Endothelial cell of umbilical vein (primary cell): ENCODE data around the gene EDC4. TPM values are rescaled to one million over a fixed set of nuclear protein-coding genes. Genes with fewer than 3 reads are reported as not detected.

Experiments
- BruUV-seq: library from RNA; stranded (reverse); fragments of 400-500 nt; replicated peaks from 2 replicates; lab custom pipeline; 2021; lab: Mats Ljungman, UMichigan
- CTCF ChIA-PET: fragments of 300-600, 350-600 bp; sonication (Branson Sonifier 250); formaldehyde crosslinking; loops from one replicate; lab custom pipeline; 2021; ENCODE audit warnings: antibody characterized with exemption, inconsistent platforms; lab: Charles Lee
- POLR2A ChIA-PET: fragments of 300-600, 350-600 bp; sonication (Branson Sonifier 250); formaldehyde crosslinking; loops from one replicate; lab custom pipeline; 2021; ENCODE audit warnings: antibody characterized with exemption, inconsistent platforms; lab: Charles Lee
- DNase-seq: peaks from one replicate; pipeline ENCODE4 v3.0.0-alpha.2; 2011; ENCODE audit warnings: low read depth, low spot score
- FAIRE-seq: peaks from 2 replicates; lab custom pipeline; 2011; peaks lifted over from hg19 to GRCh38; lab: Jason Lieb, UNC
- H2AFZ ChIP-seq: 2 replicates; pipeline ENCODE4 v1.6.0; 2012; ENCODE audit warnings: low read depth, low read length, control low read depth, inconsistent platforms
- H3K27ac ChIP-seq: 2 replicates; pipeline ENCODE4 v1.5.1; 2011; ENCODE audit warnings: low read depth, mild to moderate bottlenecking, control low read depth, low read length, moderate library complexity; ENCODE audit not compliant: insufficient read depth
- H3K27me3 ChIP-seq, 2 experiments: 2 replicates each; pipeline versions ENCODE4 v1.6.0 to v1.6.1; 2011; ENCODE audit warnings: low read length in 2 of 2, mixed read lengths in 1 of 2; ENCODE audit not compliant: control insufficient read depth in 2 of 2, insufficient read depth in 2 of 2
- H3K36me3 ChIP-seq, 2 experiments: 2 replicates in 1 of 2; 3 replicates in 1 of 2; pipeline ENCODE4 v1.5.1; 2011; ENCODE audit warnings: low read length in 2 of 2, mild to moderate bottlenecking in 1 of 2, moderate library complexity in 1 of 2; ENCODE audit not compliant: control insufficient read depth in 2 of 2, insufficient read depth in 2 of 2; ENCODE audit errors: extremely low read depth in 1 of 2
- H3K4me1 ChIP-seq: 3 replicates; pipeline ENCODE4 v1.5.1; 2011; ENCODE audit warnings: mild to moderate bottlenecking, low read length; ENCODE audit not compliant: control insufficient read depth, insufficient read depth; ENCODE audit errors: extremely low read depth
- H3K4me2 ChIP-seq: 2 replicates; pipeline ENCODE4 v1.6.1; 2011; ENCODE audit warnings: low read length, control low read depth, mixed read lengths; ENCODE audit not compliant: insufficient read depth
- H3K4me3 ChIP-seq, 3 experiments: fragments of 200-600 bp in 1 of 3; sonication (generic), shearing (Covaris generic) in 1 of 3; replicated peaks in 1 of 3; 2 replicates each; pipeline ENCODE4 v1.5.1; 2011 to 2016; ENCODE audit warnings: control low read depth in 3 of 3, low read length in 3 of 3, mild to moderate bottlenecking in 2 of 3, inconsistent platforms in 1 of 3, low read depth in 1 of 3, moderate library complexity in 1 of 3; ENCODE audit not compliant: insufficient read depth in 1 of 3
- H3K79me2 ChIP-seq: 2 replicates; pipeline ENCODE4 v1.6.0; 2012; ENCODE audit warnings: low read length, inconsistent platforms; ENCODE audit not compliant: control insufficient read depth, insufficient read depth
- H3K9ac ChIP-seq: replicated peaks from 2 replicates; pipeline ENCODE3; 2011; ENCODE audit warnings: low read length, control low read depth; ENCODE audit not compliant: insufficient read depth; ENCODE audit errors: extremely low read depth
- H3K9me1 ChIP-seq: replicated peaks from 3 replicates; pipeline ENCODE4 v1.6.0; 2011; ENCODE audit warnings: mild to moderate bottlenecking, low read length; ENCODE audit not compliant: control insufficient read depth, insufficient read depth; ENCODE audit errors: extremely low read depth
- H3K9me3 ChIP-seq: replicated peaks from 2 replicates; pipeline ENCODE4 v1.5.1; 2012; ENCODE audit warnings: low read length, inconsistent platforms; ENCODE audit not compliant: control insufficient read depth, insufficient read depth
- H4K20me1 ChIP-seq: replicated peaks from 2 replicates; pipeline ENCODE3; 2011; ENCODE audit warnings: mild to moderate bottlenecking, low read length; ENCODE audit not compliant: control insufficient read depth, insufficient read depth; ENCODE audit errors: extremely low read depth
- CTCF ChIP-seq, 2 donors: IDR thresholded peaks; 1 replicate in 1 of 2; 2 replicates in 1 of 2; pipeline ENCODE4 v1.5.1; 2011; ENCODE audit warnings: low read length in 2 of 2, mild to moderate bottlenecking in 2 of 2, moderate library complexity in 2 of 2, control low read depth in 1 of 2, inconsistent platforms in 1 of 2, low read depth in 1 of 2; ENCODE audit not compliant: insufficient read depth in 1 of 2; ENCODE audit errors: extremely low read depth in 1 of 2
- EZH2 ChIP-seq: IDR thresholded peaks from 2 replicates; pipeline ENCODE4 v1.6.1; 2012; ENCODE audit warnings: borderline replicate concordance, low read depth, mild to moderate bottlenecking, moderate library complexity, low read length, inconsistent platforms; ENCODE audit not compliant: severe bottlenecking
- FOS ChIP-seq: IDR thresholded peaks from 2 replicates; pipeline ENCODE4 v1.6.1; 2011; ENCODE audit warnings: mild to moderate bottlenecking, low read length, moderate library complexity, borderline replicate concordance; ENCODE audit not compliant: insufficient read depth
- GATA2 ChIP-seq: IDR thresholded peaks from 2 replicates; pipeline ENCODE4 v1.7.0; 2011; ENCODE audit warnings: low read depth, mild to moderate bottlenecking, moderate library complexity, mixed read lengths, low read length; ENCODE audit not compliant: insufficient read length, insufficient read depth
- JUN ChIP-seq: IDR thresholded peaks from 2 replicates; pipeline ENCODE4 v1.6.1; 2011; ENCODE audit warnings: borderline replicate concordance, low read depth; ENCODE audit not compliant: insufficient read length, insufficient read depth
- MAX ChIP-seq: IDR thresholded peaks from 2 replicates; pipeline ENCODE4 v1.6.1; 2011; ENCODE audit not compliant: insufficient read depth, insufficient read length
- MYC ChIP-seq: IDR thresholded peaks from one replicate; pipeline ENCODE4 v1.6.1; 2011; ENCODE audit warnings: mild to moderate bottlenecking, low read depth, low read length
- POLR2A ChIP-seq: IDR thresholded peaks from 2 replicates; pipeline ENCODE4 v1.6.1; 2012; ENCODE audit warnings: low read depth, mild to moderate bottlenecking, control low read depth, low read length
- POLR2AphosphoS5 ChIP-seq: IDR thresholded peaks from 2 replicates; pipeline ENCODE4 v1.6.1; 2012; ENCODE audit warnings: low read depth, mild to moderate bottlenecking, control low read depth, low read length, moderate library complexity; ENCODE audit not compliant: insufficient read depth
- dilution Hi-C: fragments of 300-500 bp; cut with MboI; formaldehyde crosslinking; loops from one replicate; pipeline ENCODE4 v1.15.0; 2019; ENCODE audit warnings: low sequenced_read_pairs; ENCODE audit not compliant: extremely low pct_ligation_motif_present
- intact Hi-C: fragments of 100-400 bp; cut with micrococcal nuclease; formaldehyde crosslinking; loops from one replicate; pipeline ENCODE4 v1.10.0; 2022
- polyA plus RNA-seq, 4 experiments: library from polyadenylated mRNA; depleted of rRNA in 3 of 4; stranded (reverse) in 3 of 4; unstranded in 1 of 4; fragments of >200 nt; gene quantifications; 2 replicates each; pipeline versions ENCODE4 v1.2.1 to v1.2.3, GENCODE V29; 2011 to 2012; ENCODE audit warnings: missing spikeins in 1 of 4
- total RNA-seq: library from RNA; stranded (reverse); gene quantifications from 2 replicates; pipeline ENCODE4 v1.2.3, GENCODE V29; 2021

The EDC4 gene
- total and polyA plus RNA-seq, 2 donors (not counting 3 experiments of a cell fraction or from before 2014, with no cell fraction given), result 57.5 to 81.2 TPM

GRCh38 chr16:67856927-67857546 lies 15.8 kb upstream of the EDC4 start:
- FAIRE-seq, result no peak
- CTCF ChIA-PET, result interaction anchor here (0.9 to 3.3 kb wide), 3 partner anchors 9 to 41 kb away, joined by 3 to 12 read pairs (median 3); partner anchors contain the start of gene CENPT
- H3K4me2 ChIP-seq, result no peak overlapping the region

More at GRCh38 chr16:67856927-67857546, 15.8 kb upstream of the EDC4 start:
- Histone ChIP-seq H3K79me2 (peaks cover 92% of the 10 kb centered on the region), H3K9ac (no peak overlapping the region), H3K27ac (peak overlapping the region; percentile 56), H4K20me1 (no peaks in the 10 kb centered on the region), H3K36me3 (peaks cover 0 to 16% of the 10 kb centered on the region in 2 experiments), H3K4me3 (no peak overlapping the region), H3K9me1 (no peaks in the 10 kb centered on the region), H2AFZ (no peak overlapping the region), H3K9me3 (no peaks in the 10 kb centered on the region), H3K4me1 (peaks cover 9% of the 10 kb centered on the region), H3K27me3 (no peaks in the 10 kb centered on the region)
- DNase-seq, result no peak
- TF ChIP-seq POLR2A (no peak), CTCF (IDR thresholded peaks at IDR 0.05; ENCODE audit: extremely low read depth in 1 of 2, insufficient read depth in 1 of 2, low read depth in 1 of 2, low read length in 2 of 2) (no peak), EZH2 (no peak), MYC (no peak), POLR2AphosphoS5 (no peak), GATA2 (no peak), JUN (no peak), FOS (no peak), MAX (no peak)
- BruUV-seq, result no TSS peak
- intact Hi-C loops, result no loop called here
- dilution Hi-C loops, result no loop called here
- POLR2A ChIA-PET, result no interaction called here
